Osteoblast (primary cell): ENCODE measurements around the gene WNT7B. TPM values are rescaled to one million over a fixed set of nuclear protein-coding genes. Genes with fewer than 3 reads are reported as not detected.

Experiments used
- DNase-seq: peaks from one replicate; pipeline ENCODE4 v3.0.0; 2011; ENCODE audit warnings: low spot score, mixed read lengths; ENCODE audit not compliant: insufficient read length; ENCODE audit errors: missing footprints
- H2AFZ ChIP-seq: 2 replicates; pipeline ENCODE4 v1.6.0; 2011; ENCODE audit warnings: mild to moderate bottlenecking, low read length
- H3K27ac ChIP-seq: 2 replicates; pipeline ENCODE4 v1.5.1; 2011; ENCODE audit warnings: mild to moderate bottlenecking, low read depth, low read length, moderate library complexity
- H3K27me3 ChIP-seq: 2 replicates; pipeline ENCODE4 v1.6.0; 2012; ENCODE audit warnings: mild to moderate bottlenecking, control low read depth, inconsistent platforms, low read length, moderate library complexity; ENCODE audit not compliant: insufficient read depth
- H3K36me3 ChIP-seq: 2 replicates; pipeline ENCODE4 v1.5.1; 2011; ENCODE audit warnings: mild to moderate bottlenecking, low read length, control low read depth, moderate library complexity; ENCODE audit not compliant: insufficient read depth
- H3K4me1 ChIP-seq: 2 replicates; pipeline ENCODE4 v1.5.1; 2011; ENCODE audit warnings: mild to moderate bottlenecking, low read length, control low read depth, moderate library complexity; ENCODE audit not compliant: insufficient read depth
- H3K4me2 ChIP-seq: 2 replicates; pipeline ENCODE4 v1.6.0; 2011; ENCODE audit warnings: mild to moderate bottlenecking, low read length; ENCODE audit not compliant: insufficient read depth
- H3K4me3 ChIP-seq: fragments of 200-600 bp; sonication (generic); 3 replicates; pipeline ENCODE4 v1.5.1; 2012; ENCODE audit warnings: mild to moderate bottlenecking, low read length, inconsistent platforms; ENCODE audit not compliant: insufficient read depth
- H3K79me2 ChIP-seq: 2 replicates; pipeline ENCODE4 v1.6.0; 2012; ENCODE audit warnings: mild to moderate bottlenecking, low read length, control low read depth, inconsistent platforms; ENCODE audit not compliant: insufficient read depth
- H3K9me3 ChIP-seq: 2 replicates; pipeline ENCODE4 v1.5.1; 2011; ENCODE audit warnings: low read depth, low read length, control low read depth
- H4K20me1 ChIP-seq: 2 replicates; pipeline ENCODE4 v1.6.0; 2012; ENCODE audit warnings: mild to moderate bottlenecking, low read length, control low read depth; ENCODE audit not compliant: insufficient read depth
- CTCF ChIP-seq: IDR thresholded peaks from 2 replicates; pipeline ENCODE4 v1.5.1; 2011; ENCODE audit warnings: mild to moderate bottlenecking, low read depth, low read length, moderate library complexity; ENCODE audit errors: extremely low read depth
- total RNA-seq: library from RNA; depleted of rRNA; stranded (reverse); fragments of >200 nt; gene quantifications from 2 replicates; pipeline ENCODE4 v1.2.3, GENCODE V29; 2012

WNT7B gene
- total RNA-seq, 1 donor: not detected

DNA sequence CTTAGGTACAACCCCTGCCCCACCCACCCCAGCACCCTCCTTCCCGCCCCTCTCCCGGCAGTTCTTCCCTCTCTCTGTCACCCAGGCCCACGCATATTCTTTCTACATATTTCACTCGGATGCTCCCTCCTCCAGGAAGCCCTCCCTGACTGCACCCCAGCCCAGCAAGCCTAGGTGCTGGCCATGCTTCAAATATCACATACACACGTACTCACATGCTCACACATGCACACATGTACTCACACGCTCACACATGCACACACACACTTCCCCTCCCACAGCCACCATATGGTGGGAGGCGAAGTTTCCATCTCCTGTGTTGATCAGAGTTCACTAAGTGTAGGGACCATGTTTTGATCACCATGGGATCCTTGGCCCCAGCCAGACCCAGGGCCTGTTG lies 90.4 kb downstream of the WNT7B start:
- DNase-seq: peak; percentile 82
- no peaks in the 10 kb centered on the region for H3K79me2 ChIP-seq
- H3K36me3 ChIP-seq: no peaks in the 10 kb centered on the region
- no peaks in the 10 kb centered on the region for H4K20me1 ChIP-seq
- no peaks in the 10 kb centered on the region for H3K4me1 ChIP-seq
- H3K9me3 ChIP-seq: no peaks in the 10 kb centered on the region
- no peak overlapping the region for H3K27ac ChIP-seq
- no peak for TF ChIP-seq CTCF
- no peak overlapping the region for H3K4me3 ChIP-seq
- peaks cover 16% of the 10 kb centered on the region for H3K27me3 ChIP-seq
- H3K4me2 ChIP-seq: no peak overlapping the region
- H2AFZ ChIP-seq: no peak overlapping the region

- Histone ChIP-seq H3K4me2 (no peak overlapping the region), H3K27ac (no peak overlapping the region), H3K79me2 (no peaks in the 10 kb centered on the region), H3K27me3 (peaks cover 22% of the 10 kb centered on the region), H3K4me1 (no peaks in the 10 kb centered on the region), H3K36me3 (no peaks in the 10 kb centered on the region), H3K9me3 (no peaks in the 10 kb centered on the region), H3K4me3 (no peak overlapping the region), H4K20me1 (no peaks in the 10 kb centered on the region), H2AFZ (no peak overlapping the region)
- TF ChIP-seq CTCF: no peak
- peak; percentile 57 for DNase-seq
Observed at GRCh38 chr22:45885941-45886395, 91.0 kb downstream of the WNT7B start.

GRCh38 chr22:45885171-45885840 lies 91.7 kb downstream of the WNT7B start:
- Histone ChIP-seq H3K4me1 (no peaks in the 10 kb centered on the region), H3K79me2 (no peaks in the 10 kb centered on the region), H3K36me3 (no peaks in the 10 kb centered on the region), H3K9me3 (no peaks in the 10 kb centered on the region), H3K4me2 (no peak overlapping the region), H3K4me3 (no peak overlapping the region), H3K27ac (no peak overlapping the region), H2AFZ (no peak overlapping the region), H3K27me3 (peaks cover 29% of the 10 kb centered on the region), H4K20me1 (no peaks in the 10 kb centered on the region)
- no peak for TF ChIP-seq CTCF
- DNase-seq: peak; percentile 32

DNA sequence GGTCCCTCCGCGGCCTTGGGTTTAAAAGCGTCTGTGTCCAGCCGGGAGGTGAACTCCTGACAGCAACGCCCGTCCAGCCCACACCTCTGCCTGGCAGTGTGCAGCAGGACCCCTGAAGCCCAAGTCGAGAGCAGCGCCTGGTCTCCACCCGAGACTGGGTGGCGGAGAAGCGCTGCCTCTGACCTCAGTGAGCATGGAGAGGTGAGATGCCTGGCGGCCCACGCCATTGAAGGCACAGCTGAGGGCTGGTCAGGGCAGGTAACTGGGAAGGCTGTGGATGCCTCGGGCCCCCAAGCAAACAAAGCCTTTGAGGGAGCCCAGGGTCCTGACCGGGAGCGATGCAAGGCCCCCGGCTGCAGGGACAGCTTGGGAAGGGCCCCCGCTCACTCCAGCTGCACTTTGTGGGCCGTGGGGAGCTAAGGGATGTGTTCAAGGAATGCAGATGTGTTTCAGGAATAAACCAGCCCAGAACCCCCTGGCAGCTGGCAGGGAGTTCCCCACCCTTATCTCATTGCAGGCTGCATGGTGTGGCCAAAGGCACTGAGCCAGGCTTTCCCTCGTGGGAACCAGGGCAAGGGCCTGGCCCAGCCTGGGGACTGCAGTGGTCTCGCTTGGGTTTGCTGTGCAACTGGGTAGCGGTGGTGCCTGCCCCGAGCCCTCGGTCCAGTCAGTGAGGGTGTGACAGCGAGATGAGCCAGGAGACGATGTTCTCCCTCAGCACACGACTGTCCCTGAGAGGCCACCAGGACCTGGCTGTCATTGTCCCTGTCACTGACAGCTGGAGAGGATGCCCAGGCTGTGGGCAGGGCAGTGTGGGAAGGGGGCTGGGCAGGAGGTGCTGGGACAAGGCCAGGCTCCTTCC lies 92.5 kb downstream of the WNT7B start:
- Histone ChIP-seq H3K4me1 (no peaks in the 10 kb centered on the region), H3K9me3 (no peaks in the 10 kb centered on the region), H2AFZ (no peak overlapping the region), H3K36me3 (no peaks in the 10 kb centered on the region), H4K20me1 (no peaks in the 10 kb centered on the region), H3K79me2 (no peaks in the 10 kb centered on the region), H3K27me3 (peaks cover 35% of the 10 kb centered on the region), H3K4me3 (no peak overlapping the region), H3K4me2 (no peak overlapping the region), H3K27ac (no peak overlapping the region)
- no peak for TF ChIP-seq CTCF
- DNase-seq: peak; percentile 73
